ENCODE results near the gene KHNYN. TPM values are rescaled to one million over a fixed set of nuclear protein-coding genes. Genes with fewer than 3 reads are reported as not detected.

KHNYN gene
- total and polyA plus RNA-seq, 2 of the 8 experiments (the other 6 are each of a cell fraction or from before 2014, with no cell fraction given): 7.6 to 22.3 TPM

GRCh38 chr14:24389226-24389848, 40.4 kb upstream of the KHNYN start:
- Histone ChIP-seq H2BK12ac (ENCODE audit: low read depth, low read length) (no peak overlapping the region), H2BK20ac (ENCODE audit: low read length) (peak overlapping the region; percentile 32; the same call in 1 of the 2 replicates), H3K79me2 (ENCODE audit: control insufficient read depth in 1 of 2, insufficient read depth in 2 of 2, low read length in 2 of 2) (no peaks in the 10 kb centered on the region), H3K36me3 (ENCODE audit: control insufficient read depth in 2 of 4, insufficient read depth in 4 of 4, low read length in 3 of 4) (no peaks in the 10 kb centered on the region), H2AFZ (ENCODE audit: low read length) (peak overlapping the region; percentile 47; the same call in 1 of the 2 replicates), H4K91ac (replicated peaks; ENCODE audit: insufficient read length, low read length) (no peak overlapping the region), H2BK5ac (ENCODE audit: low read depth, low read length) (no peak overlapping the region; the same call in 1 of the 2 replicates), H3K18ac (ENCODE audit: extremely low read depth, low read length) (no peak overlapping the region), H4K20me1 (replicated peaks in 1 of 2; ENCODE audit: control insufficient read depth in 1 of 2, insufficient read depth in 2 of 2, low read length in 2 of 2) (no peaks in the 10 kb centered on the region), H2AK5ac (ENCODE audit: low read depth, low read length) (no peak overlapping the region), H3K79me1 (ENCODE audit: low read depth, low read length) (no peaks in the 10 kb centered on the region), H3K4me3 (ENCODE audit: extremely low read depth in 1 of 4, insufficient read depth in 2 of 4, low read depth in 3 of 4, low read length in 4 of 4) (no peak overlapping the region), H3K4me2 (ENCODE audit: insufficient read depth in 1 of 2, low read depth in 2 of 2, low read length in 2 of 2) (no peak overlapping the region), H4K8ac (ENCODE audit: extremely low read depth, insufficient read depth, low read length) (no peak overlapping the region), H2BK120ac (replicated peaks; ENCODE audit: low read depth, low read length) (no peak overlapping the region), H3K23me2 (ENCODE audit: low read depth, low read length) (no peaks in the 10 kb centered on the region), H3K9ac (replicated peaks in 1 of 4; ENCODE audit: extremely low read depth in 1 of 4, low read depth in 3 of 4, low read length in 3 of 4) (no peak overlapping the region), H3K23ac (ENCODE audit: insufficient read length) (no peak overlapping the region), H3K14ac (ENCODE audit: insufficient read length) (no peak overlapping the region), H3K4me1 (replicated peaks in 1 of 4; ENCODE audit: control insufficient read depth in 3 of 4, insufficient read depth in 4 of 4, low read length in 3 of 4) (0 out of 7 replicates have a peak, but pooled peaks cover 0 to 4% (median 0%) of the 10 kb centered on the region in 4 experiments), H3K27me3 (replicated peaks in 1 of 4; ENCODE audit: control insufficient read depth in 3 of 4, extremely low read depth in 1 of 4, insufficient read depth in 3 of 4, low read length in 3 of 4) (peaks cover 0 to 2% (median 0%) of the 10 kb centered on the region in 4 experiments; a peak in 1 of 7 replicates), H3K27ac (ENCODE audit: low read depth, low read length) (no peak overlapping the region), H2BK15ac (ENCODE audit: low read length) (no peak overlapping the region), H3K9me3 (ENCODE audit: insufficient read depth in 2 of 2, low read depth in 1 of 2, low read length in 1 of 2) (no peaks in the 10 kb centered on the region), H3K56ac (replicated peaks; ENCODE audit: insufficient read length, low read depth, low read length) (no peak overlapping the region), H4K5ac (ENCODE audit: insufficient read length, low read depth, low read length) (no peak overlapping the region), H3K4ac (replicated peaks; ENCODE audit: insufficient read length, low read depth, low read length) (no peak overlapping the region)
- DNase-seq (ENCODE audit: low read depth in 1 of 2, low spot score in 2 of 2): no peak
- CTCF ChIA-PET (ENCODE audit: partially characterized antibody): interaction anchor here (0.6 to 5.4 kb wide), 12 partner anchors 11 to 849 kb away, joined by 3 to 40 read pairs (median 3); no protein-coding TSS in a partner anchor
- FAIRE-seq: no peak
- 76% methylated on average over 11 of the region's 11 CpGs; no CpG with 5 or more reads in 1 of the 2 experiments for WGBS, 2 experiments (ENCODE audit: extremely low coverage in 1 of 2, insufficient coverage in 1 of 2, insufficient read length in 1 of 2, insufficient replicate concordance in 2 of 2, low coverage in 1 of 2, low lambda C conversion rate in 2 of 2, missing lambda C conversion rate in 1 of 2)
- POLR2A ChIA-PET (ENCODE audit: partially characterized antibody): interaction anchor here (0.6 to 4.7 kb wide), 3 partner anchors 10 to 158 kb away, joined by 3 to 27 read pairs (median 5); no protein-coding TSS in a partner anchor
- TF ChIP-seq ASH2L (IDR thresholded peaks at IDR 0.05; ENCODE audit: low read length) (no peak), POLR2AphosphoS5 (IDR thresholded peaks at IDR 0.05; ENCODE audit: low read depth, low read length) (no peak), POU5F1 (IDR thresholded peaks at IDR 0.05; ENCODE audit: low read depth, low read length) (no peak), HDAC6 (IDR thresholded peaks at IDR 0.05; ENCODE audit: low read depth, low read length) (no peak), GTF2F1 (IDR thresholded peaks at IDR 0.05; ENCODE audit: borderline replicate concordance, low read depth, low read length) (no peak), CTCF (IDR thresholded peaks at IDR 0.05; ENCODE audit: control extremely low read depth in 1 of 3, insufficient read depth in 1 of 3, low read depth in 1 of 3, low read length in 3 of 3) (no peak), TAF7 (optimal IDR thresholded peaks at IDR 0.05; ENCODE audit: borderline replicate concordance, low read depth, low read length) (no peak), USF2 (IDR thresholded peaks at IDR 0.05; ENCODE audit: low read length) (0 out of 2 replicates have a peak, but pooled peaks have one; percentile 9), TAF1 (IDR thresholded peaks at IDR 0.05; ENCODE audit: low read depth, low read length) (no peak)
